Stimulated activated CD8-positive, alpha-beta memory T cell treated with anti-CD3 and anti-CD28 coated beads, Interleukin-7, amount 100 ng/mL, for 4 hours (primary cell): ENCODE results near the gene KHDRBS2.

Experiments used
- DNase-seq, 2 donors: peaks; one replicate each; pipeline ENCODE4 v3.0.0-alpha.2; 2020; ENCODE audit warnings: low read depth in 2 of 2

The KHDRBS2 gene

GRCh38 chr6:62285612-62286469, at the start of gene KHDRBS2:
KHDRBS2 (minus strand) TSS chr6:62286225.
- DNase-seq: peak in 1 of 2 donors; percentile 10

DNA sequence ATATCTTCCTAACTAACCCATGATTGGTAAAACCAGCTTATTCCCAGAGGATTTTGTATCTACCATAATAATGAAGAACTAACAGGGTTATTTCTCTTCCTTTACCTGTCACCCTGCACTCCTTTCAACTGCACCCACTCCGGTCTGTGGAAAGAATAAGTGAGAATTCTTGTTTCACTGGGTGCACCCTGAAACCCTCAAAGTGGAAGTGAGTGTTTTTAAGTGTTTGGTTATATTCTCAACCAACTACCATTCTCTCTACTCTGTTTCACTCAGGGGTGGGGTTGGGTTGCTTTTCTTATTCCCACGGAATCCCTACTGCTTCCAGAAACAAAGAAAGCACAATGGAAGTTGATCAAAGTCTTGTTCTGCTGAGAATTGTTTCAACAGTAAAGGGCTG, 42.6 kb upstream of the KHDRBS2 start:
- DNase-seq: no peak

GRCh38 chr6:62324834-62325233, 38.8 kb upstream of the KHDRBS2 start:
- no peak for DNase-seq

DNA sequence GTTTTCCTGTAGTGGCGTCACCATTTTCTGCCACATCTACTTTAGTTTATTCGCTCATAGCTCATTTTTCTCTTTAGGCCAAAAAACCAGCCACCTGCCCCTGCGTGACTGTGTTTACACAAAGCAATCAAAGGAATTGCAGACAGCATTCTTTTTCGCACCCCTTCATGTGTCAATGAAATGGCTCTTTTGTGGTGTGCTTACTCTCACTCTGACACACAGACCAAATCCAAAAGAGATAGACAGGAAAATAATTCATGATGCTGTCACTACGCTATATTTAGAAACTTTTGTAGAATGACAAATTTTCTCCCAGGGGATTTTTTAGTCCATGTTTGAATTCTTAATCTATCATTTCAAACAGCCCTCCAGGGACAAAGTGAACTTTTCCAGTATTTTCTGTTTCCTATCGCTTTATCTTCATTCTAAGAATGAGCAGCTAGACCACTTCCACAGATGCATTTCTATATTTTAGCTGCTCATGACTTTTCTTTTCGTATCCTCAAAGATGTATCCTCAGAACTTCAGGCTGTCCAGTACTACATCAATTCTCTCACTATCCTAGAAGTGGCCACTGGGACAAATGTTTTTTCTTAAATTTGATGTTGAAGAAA, 37.9 kb upstream of the KHDRBS2 start:
- DNase-seq: no peak

GRCh38 chr6:62298745-62299392, 12.8 kb upstream of the KHDRBS2 start:
- no peak for DNase-seq

DNA sequence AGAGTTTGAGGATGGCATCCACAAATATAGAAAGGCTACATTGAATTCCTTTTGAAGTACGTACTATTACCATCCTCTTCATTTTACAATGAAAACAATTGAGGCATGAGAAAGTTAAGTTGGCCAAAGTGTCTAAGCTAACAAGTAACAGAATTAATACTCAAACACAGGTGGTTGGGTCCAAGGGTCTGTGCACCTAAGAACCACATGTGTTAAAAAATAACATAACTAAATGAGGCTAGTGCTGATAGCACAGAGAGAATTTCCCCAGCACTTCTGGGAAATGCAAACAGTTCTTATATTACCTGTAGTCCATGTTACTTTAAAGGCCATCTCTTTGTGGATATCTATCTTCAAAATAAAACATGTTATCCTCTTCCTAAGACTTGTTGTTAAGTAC, 10.5 kb upstream of the KHDRBS2 start:
- no peak for DNase-seq

DNA sequence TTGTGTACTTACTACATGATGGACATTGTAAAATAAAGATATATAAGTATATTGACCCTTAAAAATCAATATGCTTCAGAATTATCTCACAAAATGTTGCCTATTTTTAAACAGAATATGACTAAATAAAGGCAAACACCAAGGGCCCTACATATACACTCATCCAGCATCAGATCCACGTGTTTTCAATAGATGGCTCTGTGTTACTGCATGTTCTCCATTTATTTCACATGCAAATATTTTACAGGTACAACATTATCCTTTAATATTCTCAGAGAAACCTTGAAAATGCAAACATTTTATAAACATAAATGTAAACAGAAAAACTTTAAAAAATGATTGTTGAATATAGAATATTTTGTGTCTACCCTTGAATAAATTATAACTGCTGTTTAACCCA, 2.9 kb upstream of the KHDRBS2 start:
- no peak for DNase-seq

DNA sequence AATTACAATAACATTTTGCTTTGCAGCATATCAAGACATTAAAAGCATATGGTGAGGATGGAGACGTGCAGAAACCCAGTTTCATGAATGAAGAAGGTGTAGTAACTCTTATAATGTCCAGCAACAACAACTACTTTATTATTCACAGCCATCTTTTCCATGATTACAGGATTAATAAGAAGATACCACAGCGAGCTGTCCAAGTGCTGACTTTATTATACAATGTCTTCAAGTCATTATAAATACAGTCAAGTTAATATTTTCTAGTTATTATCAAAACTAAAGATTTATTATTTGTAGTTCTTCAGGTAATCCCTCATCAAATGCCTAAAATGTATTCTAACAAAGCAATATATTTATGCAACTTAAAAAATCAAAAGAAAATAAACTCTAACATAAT, 2.5 kb upstream of the KHDRBS2 start:
- DNase-seq: no peak

- DNase-seq: no peak
Observed at GRCh38 chr6:62286470-62286843, 432 bp upstream of the KHDRBS2 start.

DNA sequence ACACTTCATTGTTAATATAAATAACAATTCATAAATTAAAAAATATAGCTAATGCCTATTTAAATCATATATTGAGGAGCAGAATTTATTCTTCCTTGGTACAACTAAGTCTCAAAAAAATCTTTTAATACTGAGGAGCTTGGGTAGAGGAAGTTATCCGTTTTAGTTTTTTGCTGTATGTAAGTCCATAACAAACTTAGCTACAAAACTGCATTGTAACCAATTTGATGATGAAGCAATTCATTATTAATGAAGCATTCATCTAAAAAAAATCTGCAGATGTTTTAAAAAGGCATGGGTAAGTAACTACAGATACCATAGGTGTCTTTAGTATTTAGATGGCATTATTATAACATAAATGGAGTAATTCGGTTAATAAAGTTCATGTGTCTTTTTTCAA, 1.3 kb downstream of the KHDRBS2 start:
- no peak for DNase-seq

DNA sequence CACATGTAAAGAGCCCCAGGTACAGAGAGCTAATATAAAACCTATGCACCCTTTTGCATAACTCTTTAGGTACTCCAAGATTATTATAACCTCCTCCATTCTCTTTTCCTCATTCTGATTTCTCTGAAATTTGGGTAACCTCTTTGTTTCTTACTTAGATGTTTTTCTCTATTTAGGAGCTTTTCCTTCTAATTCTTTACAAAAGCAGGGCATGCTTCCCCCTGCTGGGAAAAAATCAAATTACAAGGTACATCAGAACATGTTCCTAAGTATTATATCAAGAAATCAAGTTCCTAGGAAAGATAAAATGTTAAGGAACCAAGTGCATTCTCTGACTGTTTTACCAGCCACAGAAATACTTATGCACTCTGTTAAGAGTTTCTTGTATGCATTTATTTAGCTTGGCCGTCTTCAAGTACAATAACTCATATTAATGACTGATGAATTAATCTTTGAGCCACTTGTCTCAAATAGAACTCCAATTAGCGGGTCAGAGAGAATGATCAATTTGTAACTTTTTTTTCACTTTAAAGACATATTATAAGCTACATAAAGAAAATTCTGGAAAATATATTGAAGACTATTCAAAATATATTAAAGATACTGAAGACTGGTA, 2.1 kb downstream of the KHDRBS2 start:
- no peak for DNase-seq

DNA sequence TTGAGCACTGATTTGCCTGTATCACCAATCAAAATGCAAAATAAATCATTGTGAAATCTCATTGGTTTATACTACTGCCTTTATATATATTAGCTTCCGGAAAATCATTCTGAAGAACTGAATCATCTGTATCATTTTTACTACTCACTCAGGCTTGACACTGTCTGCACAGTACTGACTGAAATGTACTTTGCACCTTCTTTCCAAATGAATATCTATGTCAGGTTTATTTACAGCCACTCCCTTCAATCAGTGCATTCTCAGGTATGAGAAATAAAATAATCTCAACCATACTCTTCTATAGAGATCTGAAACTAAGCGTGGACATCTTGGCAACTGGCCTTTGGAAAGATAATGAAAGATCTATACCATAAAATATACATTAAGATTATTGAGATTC, 2.7 kb downstream of the KHDRBS2 start:
- no peak for DNase-seq

DNA sequence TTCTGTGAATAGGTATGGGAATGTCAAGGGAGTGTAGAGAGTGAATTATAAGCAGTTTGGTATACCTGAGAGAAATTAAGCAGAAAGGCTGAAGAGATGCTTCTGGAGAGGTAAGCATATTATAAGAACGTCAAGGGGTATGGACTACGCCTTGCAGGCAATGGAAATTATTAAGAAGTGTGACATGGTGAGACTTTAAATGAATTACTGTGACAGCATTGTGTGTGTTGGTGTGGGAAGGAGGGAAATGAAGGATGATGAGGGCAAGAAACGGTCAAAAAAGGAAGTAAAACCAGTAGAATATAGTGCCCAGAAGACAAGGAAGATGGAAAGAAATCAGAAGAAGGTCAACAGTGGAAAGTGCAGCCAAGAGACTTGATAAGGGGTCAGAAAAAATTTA, 5.9 kb downstream of the KHDRBS2 start:
- DNase-seq: no peak

DNA sequence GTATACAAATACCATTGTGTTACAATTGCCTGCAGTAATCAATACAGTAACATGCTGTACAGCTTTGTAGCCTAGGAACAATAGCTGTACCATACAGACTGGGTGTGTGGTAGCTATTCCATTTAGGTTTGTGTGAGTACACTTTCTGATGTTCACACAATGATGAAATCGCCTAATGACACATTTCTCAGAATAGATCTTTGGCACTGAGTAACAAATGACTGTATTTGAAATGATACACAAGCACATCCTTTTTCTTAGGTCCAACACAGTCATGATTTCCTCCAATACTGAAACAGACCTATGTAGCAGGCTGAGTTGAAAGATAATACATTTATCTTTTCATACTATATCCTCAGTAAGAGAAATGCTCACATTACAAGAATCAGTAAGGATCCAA, 13.9 kb downstream of the KHDRBS2 start:
- no peak for DNase-seq

DNA sequence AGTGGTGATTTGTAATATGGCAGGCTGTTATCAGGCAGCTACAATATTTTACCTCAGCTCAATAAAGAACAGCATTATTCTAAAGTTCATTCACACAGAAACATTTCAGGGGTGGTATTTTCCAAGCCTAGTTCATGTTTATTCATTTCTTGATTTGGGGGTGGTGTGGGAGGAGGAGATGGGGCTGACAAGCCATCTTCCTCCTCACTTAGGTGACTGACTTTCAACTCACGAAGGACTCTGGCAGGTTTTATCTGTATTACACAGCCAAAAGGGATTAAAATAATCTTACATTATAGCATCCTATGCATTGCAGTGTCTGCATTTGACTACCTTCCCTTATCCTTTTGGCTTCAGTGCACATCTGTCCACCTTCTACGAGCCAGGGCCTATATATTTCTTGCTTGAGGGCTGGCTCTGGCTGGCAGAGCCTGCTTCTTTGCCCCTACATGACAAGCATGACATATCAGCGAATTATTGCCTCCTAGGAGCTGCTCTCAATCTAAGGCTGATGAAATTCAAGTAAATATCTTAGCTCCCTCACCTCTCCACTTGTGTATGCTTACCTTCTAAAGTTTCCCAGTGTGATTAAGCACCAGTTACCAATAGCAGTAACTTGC, 20.0 kb downstream of the KHDRBS2 start:
- no peak for DNase-seq

GRCh38 chr6:62262283-62262682, 23.7 kb downstream of the KHDRBS2 start:
- no peak for DNase-seq

DNA sequence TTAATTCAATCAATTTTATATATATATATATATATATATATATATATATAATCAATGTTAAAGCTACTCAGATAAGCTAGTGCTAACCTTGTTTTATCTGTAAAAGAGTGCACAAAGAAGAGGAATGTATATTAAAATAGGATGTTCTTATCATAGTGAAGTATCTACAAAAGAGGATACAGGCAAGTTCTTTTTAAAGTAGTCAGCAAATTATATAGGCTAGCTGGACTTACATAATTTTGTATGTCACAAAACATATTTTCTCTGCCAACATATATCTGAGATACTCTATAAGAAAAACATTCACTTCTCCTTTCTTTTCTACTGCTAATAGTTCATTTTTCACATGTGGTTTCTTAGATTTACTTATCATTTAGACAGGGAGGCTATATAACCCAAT, 39.9 kb downstream of the KHDRBS2 start:
- DNase-seq: no peak

- DNase-seq: no peak
Observed at GRCh38 chr6:62236784-62237183, 49.2 kb downstream of the KHDRBS2 start.

DNA sequence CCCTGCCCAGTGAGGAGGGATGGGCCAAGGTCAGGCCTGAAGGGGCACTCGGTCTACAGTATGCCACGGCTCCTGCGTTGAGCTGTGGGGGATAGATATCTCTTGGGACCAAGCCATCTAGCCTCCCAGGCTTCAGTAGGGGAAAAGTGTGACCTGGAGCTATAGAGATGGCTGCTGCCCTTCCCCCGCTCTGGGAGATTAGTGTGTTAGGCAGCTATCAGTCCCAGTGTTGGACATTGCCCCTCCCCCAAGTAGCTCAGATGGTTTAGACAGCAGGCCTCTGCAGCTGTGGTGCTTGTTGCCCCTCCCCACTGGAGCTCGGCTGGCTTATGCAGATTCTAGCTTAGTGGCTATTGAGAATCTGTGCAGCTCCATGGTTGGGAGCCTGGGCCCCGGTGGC, 56.8 kb downstream of the KHDRBS2 start:
- DNase-seq: no peak

- no peak for DNase-seq
Observed at GRCh38 chr6:62217866-62218265, 68.2 kb downstream of the KHDRBS2 start.

- DNase-seq: no peak
Observed at GRCh38 chr6:62202078-62202477, 83.9 kb downstream of the KHDRBS2 start.

- DNase-seq: no peak
Observed at GRCh38 chr6:62192593-62192992, 93.4 kb downstream of the KHDRBS2 start.
